ENCODE data around the gene PLA2R1.

DNA sequence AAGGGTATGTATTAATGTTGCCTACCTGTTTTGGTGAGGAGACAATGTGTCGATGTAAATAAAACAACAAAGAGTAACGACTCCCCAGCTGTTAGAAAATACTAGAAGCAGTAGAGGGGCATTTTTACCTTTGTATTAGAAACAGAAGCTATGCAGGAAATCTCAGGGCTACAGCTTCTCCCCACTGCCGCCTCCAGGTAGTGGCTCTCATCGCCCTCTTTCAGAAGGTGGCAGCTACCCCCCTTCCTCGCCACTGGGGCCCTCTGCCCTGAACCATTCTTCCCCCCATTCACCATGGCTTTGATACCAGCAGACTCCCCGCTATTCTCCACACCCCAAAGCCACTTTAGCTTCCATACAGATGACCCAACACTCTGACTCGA is 6.7 kb downstream of the PLA2R1 start:
- no peak for TF ChIP-seq POLR2A (IDR thresholded peaks at IDR 0.05)
- TF ChIP-seq, protein P1, sequence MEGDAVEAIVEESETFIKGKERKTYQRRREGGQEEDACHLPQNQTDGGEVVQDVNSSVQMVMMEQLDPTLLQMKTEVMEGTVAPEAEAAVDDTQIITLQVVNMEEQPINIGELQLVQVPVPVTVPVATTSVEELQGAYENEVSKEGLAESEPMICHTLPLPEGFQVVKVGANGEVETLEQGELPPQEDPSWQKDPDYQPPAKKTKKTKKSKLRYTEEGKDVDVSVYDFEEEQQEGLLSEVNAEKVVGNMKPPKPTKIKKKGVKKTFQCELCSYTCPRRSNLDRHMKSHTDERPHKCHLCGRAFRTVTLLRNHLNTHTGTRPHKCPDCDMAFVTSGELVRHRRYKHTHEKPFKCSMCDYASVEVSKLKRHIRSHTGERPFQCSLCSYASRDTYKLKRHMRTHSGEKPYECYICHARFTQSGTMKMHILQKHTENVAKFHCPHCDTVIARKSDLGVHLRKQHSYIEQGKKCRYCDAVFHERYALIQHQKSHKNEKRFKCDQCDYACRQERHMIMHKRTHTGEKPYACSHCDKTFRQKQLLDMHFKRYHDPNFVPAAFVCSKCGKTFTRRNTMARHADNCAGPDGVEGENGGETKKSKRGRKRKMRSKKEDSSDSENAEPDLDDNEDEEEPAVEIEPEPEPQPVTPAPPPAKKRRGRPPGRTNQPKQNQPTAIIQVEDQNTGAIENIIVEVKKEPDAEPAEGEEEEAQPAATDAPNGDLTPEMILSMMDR (IDR thresholded peaks at IDR 0.05) = no peak

Data from thyroid gland (tissue), 4 donors.